GM23338 (cell line): Measurements from ENCODE around the gene GRIP2. TPM values are rescaled to one million over a fixed set of nuclear protein-coding genes. Genes with fewer than 3 reads are reported as not detected.

Experiments used
- ATAC-seq: fragments of 200-7000 bp; cut with Tn5 transposase; 3 replicates; pipeline ENCODE4 v1.9.1; 2020
- DNase-seq: peaks from one replicate; pipeline ENCODE4 v3.0.0-alpha.2; 2015; ENCODE audit warnings: low spot score
- H2AFZ ChIP-seq: fragments of 200-600 bp; sonication (generic); 2 replicates; pipeline ENCODE4 v1.8.0; 2016; ENCODE audit warnings: antibody characterized with exemption, mild to moderate bottlenecking, moderate library complexity
- H3F3A ChIP-seq: fragments of 200-600 bp; sonication (generic); replicated peaks from 2 replicates; pipeline ENCODE4 v1.8.0; 2017; ENCODE audit warnings: antibody characterized with exemption, mixed run types, low read depth
- H3K27ac ChIP-seq: fragments of 200-600 bp; sonication (generic); 2 replicates; pipeline ENCODE4 v1.6.1; 2016; ENCODE audit warnings: low read depth
- H3K27me3 ChIP-seq: fragments of 200-600 bp; sonication (generic); 2 replicates; pipeline ENCODE4 v1.8.0; 2016; ENCODE audit warnings: mild to moderate bottlenecking, mixed run types, moderate library complexity; ENCODE audit not compliant: insufficient read depth
- H3K36me3 ChIP-seq: fragments of 200-600 bp; sonication (generic); 2 replicates; pipeline ENCODE4 v1.8.0; 2016; ENCODE audit warnings: mild to moderate bottlenecking; ENCODE audit not compliant: insufficient read depth
- H3K4me1 ChIP-seq: fragments of 200-600 bp; sonication (generic); 2 replicates; pipeline ENCODE4 v1.8.0; 2016; ENCODE audit warnings: mild to moderate bottlenecking, moderate library complexity; ENCODE audit not compliant: insufficient read depth
- H3K4me2 ChIP-seq: fragments of 200-600 bp; sonication (generic); 2 replicates; pipeline ENCODE4 v1.7.1; 2017; ENCODE audit warnings: mixed run types
- H3K4me3 ChIP-seq: fragments of 200-600 bp; sonication (generic); 2 replicates; pipeline ENCODE4 v1.6.1; 2016; ENCODE audit warnings: mixed run types
- H3K79me2 ChIP-seq: fragments of 200-600 bp; sonication (generic); replicated peaks from 2 replicates; pipeline ENCODE4 v1.8.0; 2017; ENCODE audit warnings: mild to moderate bottlenecking; ENCODE audit not compliant: insufficient read depth
- H3K9me2 ChIP-seq: fragments of 200-600 bp; sonication (generic); 2 replicates; pipeline ENCODE4 v1.8.0; 2017; ENCODE audit not compliant: insufficient read depth
- H4K20me1 ChIP-seq: fragments of 200-600 bp; sonication (generic); replicated peaks from 2 replicates; pipeline ENCODE4 v1.8.0; 2017; ENCODE audit warnings: mild to moderate bottlenecking; ENCODE audit not compliant: insufficient read depth
- H3K27ac Mint-ChIP-seq: 2 replicates; pipeline ENCODE4 v1.8.0; 2020; ENCODE audit warnings: inconsistent platforms, mild to moderate bottlenecking, moderate library complexity, mixed read lengths
- H3K27me3 Mint-ChIP-seq: 3 replicates; pipeline ENCODE4 v1.8.0; 2022; ENCODE audit warnings: low read depth, mild to moderate bottlenecking, moderate library complexity, mixed read lengths, inconsistent platforms; ENCODE audit not compliant: insufficient read depth, poor library complexity
- H3K36me3 Mint-ChIP-seq: 3 replicates; pipeline ENCODE4 v1.8.0; 2021; ENCODE audit warnings: low read depth, mild to moderate bottlenecking, inconsistent platforms, moderate library complexity, mixed read lengths
- H3K4me1 Mint-ChIP-seq: 3 replicates; pipeline ENCODE4 v1.8.0; 2020; ENCODE audit warnings: mild to moderate bottlenecking, inconsistent platforms, mixed read lengths
- H3K4me3 Mint-ChIP-seq: 3 replicates; pipeline ENCODE4 v1.8.0; 2021; ENCODE audit warnings: moderate library complexity, mild to moderate bottlenecking, inconsistent platforms, mixed read lengths
- H3K9me3 Mint-ChIP-seq: 3 replicates; pipeline ENCODE4 v1.8.0; 2020; ENCODE audit warnings: moderate library complexity, mild to moderate bottlenecking, inconsistent platforms, mixed read lengths
- CREB1 ChIP-seq: fragments of 250-450 bp; sonication (Bioruptor Pico); IDR thresholded peaks from 2 replicates; pipeline ENCODE4 v1.5.0; 2020; ENCODE audit warnings: low read depth, mild to moderate bottlenecking, moderate library complexity
- EZH2phosphoT487 ChIP-seq: fragments of 200-600 bp; sonication (generic); IDR thresholded peaks from one replicate; pipeline ENCODE4 v1.8.1; 2018; ENCODE audit warnings: antibody characterized with exemption; ENCODE audit not compliant: unreplicated experiment
- NANOG ChIP-seq: IDR thresholded peaks from 2 replicates; pipeline ENCODE4 v1.6.1; 2016; ENCODE audit warnings: antibody characterized with exemption, borderline replicate concordance
- POLR2AphosphoS5 ChIP-seq: IDR thresholded peaks from 2 replicates; pipeline ENCODE4 v1.6.1; 2016; ENCODE audit warnings: antibody characterized with exemption, low read depth
- STAT1 ChIP-seq: IDR thresholded peaks from one replicate; pipeline ENCODE4 v1.6.1; 2016; ENCODE audit warnings: antibody characterized with exemption; ENCODE audit not compliant: unreplicated experiment
- ZNF114 ChIP-seq: fragments of 250-450 bp; sonication (Bioruptor Pico); IDR thresholded peaks from 2 replicates; pipeline ENCODE4 v1.5.0; 2020; ENCODE audit warnings: mild to moderate bottlenecking, moderate library complexity
- polyA plus RNA-seq: library from polyadenylated mRNA; unstranded; fragments of >200 nt; fragmentation: Nextera tagmentation; extraction: Ambion mirVana; gene quantifications from 2 replicates; pipeline ENCODE4 v1.2.1, GENCODE V29; 2016
- total RNA-seq: library from RNA; depleted of rRNA; stranded (reverse); fragments of >200 nt; shearing (Covaris generic); gene quantifications from 2 replicates; pipeline ENCODE4 v1.2.3, GENCODE V29; 2014
- TF ChIP-seq, protein P1 (sequence below): IDR thresholded peaks from one replicate; pipeline ENCODE4 v1.6.1; 2018; ENCODE audit warnings: antibody characterized with exemption; ENCODE audit not compliant: unreplicated experiment
- TF ChIP-seq, protein P2 (sequence below), 2 experiments: fragments of 200-600 bp in 1 of 2; sonication (generic) in 1 of 2; conservative IDR thresholded peaks; 2 replicates each; pipeline versions ENCODE4 v1.5.1 to v1.6.1; 2016 to 2017; ENCODE audit warnings: antibody characterized with exemption in 2 of 2, low read depth in 2 of 2, mild to moderate bottlenecking in 2 of 2, moderate library complexity in 1 of 2
- TF ChIP-seq, protein P3 (sequence below): IDR thresholded peaks from 2 replicates; pipeline ENCODE4 v1.6.1; 2016; ENCODE audit warnings: antibody characterized with exemption

The GRIP2 gene
- total and polyA plus RNA-seq, 2 experiments from 2014 or later: 3.6 to 5.8 TPM

DNA sequence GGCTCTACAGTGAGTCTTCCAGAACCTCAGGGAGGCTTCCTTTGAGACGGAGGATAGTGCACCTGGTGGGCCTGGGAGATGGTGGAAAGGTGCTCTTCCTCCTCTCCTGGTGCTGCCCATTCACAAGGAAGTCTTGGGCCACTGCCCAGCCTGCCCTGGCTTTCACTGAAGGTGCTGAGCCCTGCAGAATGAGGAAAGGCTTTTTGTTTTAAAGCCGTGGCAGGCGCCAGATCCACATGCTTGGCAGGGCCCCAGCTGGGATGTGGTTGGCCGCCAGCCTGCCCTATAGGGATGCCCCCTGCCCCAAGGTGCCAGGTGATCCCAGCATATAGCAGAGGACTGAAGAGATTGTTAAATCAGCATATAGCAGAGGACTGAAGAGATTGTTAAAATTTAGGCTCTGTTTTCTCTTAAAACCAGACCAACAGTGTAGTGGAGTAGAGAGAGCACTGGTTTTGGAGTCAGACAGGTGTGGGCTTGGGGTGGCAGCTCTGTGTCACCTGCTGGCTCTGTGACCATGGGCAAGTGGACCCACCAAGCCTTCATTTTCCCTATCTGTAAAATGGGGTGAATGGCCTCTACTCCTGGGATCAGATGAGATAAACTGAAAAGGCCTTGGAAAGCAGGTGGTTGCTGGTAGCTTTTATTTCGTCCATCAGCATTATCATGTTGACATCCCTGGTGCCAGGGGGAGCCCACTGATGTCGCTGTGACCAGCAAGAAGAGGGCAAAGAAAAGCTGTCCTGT, 84.4 kb downstream of the GRIP2 start (continued):
- TF ChIP-seq, protein P1, sequence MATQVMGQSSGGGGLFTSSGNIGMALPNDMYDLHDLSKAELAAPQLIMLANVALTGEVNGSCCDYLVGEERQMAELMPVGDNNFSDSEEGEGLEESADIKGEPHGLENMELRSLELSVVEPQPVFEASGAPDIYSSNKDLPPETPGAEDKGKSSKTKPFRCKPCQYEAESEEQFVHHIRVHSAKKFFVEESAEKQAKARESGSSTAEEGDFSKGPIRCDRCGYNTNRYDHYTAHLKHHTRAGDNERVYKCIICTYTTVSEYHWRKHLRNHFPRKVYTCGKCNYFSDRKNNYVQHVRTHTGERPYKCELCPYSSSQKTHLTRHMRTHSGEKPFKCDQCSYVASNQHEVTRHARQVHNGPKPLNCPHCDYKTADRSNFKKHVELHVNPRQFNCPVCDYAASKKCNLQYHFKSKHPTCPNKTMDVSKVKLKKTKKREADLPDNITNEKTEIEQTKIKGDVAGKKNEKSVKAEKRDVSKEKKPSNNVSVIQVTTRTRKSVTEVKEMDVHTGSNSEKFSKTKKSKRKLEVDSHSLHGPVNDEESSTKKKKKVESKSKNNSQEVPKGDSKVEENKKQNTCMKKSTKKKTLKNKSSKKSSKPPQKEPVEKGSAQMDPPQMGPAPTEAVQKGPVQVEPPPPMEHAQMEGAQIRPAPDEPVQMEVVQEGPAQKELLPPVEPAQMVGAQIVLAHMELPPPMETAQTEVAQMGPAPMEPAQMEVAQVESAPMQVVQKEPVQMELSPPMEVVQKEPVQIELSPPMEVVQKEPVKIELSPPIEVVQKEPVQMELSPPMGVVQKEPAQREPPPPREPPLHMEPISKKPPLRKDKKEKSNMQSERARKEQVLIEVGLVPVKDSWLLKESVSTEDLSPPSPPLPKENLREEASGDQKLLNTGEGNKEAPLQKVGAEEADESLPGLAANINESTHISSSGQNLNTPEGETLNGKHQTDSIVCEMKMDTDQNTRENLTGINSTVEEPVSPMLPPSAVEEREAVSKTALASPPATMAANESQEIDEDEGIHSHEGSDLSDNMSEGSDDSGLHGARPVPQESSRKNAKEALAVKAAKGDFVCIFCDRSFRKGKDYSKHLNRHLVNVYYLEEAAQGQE: no peak
- TF ChIP-seq CREB1 (CRISPR knock-in tag) (no peak), STAT1 (no peak), POLR2AphosphoS5 (no peak), EZH2phosphoT487 (no peak), ZNF114 (CRISPR knock-in tag) (no peak), NANOG (no peak)
- TF ChIP-seq, protein P2, sequence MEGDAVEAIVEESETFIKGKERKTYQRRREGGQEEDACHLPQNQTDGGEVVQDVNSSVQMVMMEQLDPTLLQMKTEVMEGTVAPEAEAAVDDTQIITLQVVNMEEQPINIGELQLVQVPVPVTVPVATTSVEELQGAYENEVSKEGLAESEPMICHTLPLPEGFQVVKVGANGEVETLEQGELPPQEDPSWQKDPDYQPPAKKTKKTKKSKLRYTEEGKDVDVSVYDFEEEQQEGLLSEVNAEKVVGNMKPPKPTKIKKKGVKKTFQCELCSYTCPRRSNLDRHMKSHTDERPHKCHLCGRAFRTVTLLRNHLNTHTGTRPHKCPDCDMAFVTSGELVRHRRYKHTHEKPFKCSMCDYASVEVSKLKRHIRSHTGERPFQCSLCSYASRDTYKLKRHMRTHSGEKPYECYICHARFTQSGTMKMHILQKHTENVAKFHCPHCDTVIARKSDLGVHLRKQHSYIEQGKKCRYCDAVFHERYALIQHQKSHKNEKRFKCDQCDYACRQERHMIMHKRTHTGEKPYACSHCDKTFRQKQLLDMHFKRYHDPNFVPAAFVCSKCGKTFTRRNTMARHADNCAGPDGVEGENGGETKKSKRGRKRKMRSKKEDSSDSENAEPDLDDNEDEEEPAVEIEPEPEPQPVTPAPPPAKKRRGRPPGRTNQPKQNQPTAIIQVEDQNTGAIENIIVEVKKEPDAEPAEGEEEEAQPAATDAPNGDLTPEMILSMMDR (conservative IDR thresholded peaks at IDR 0.05; ENCODE audit: low read depth in 2 of 2): no peak
- TF ChIP-seq, protein P3, sequence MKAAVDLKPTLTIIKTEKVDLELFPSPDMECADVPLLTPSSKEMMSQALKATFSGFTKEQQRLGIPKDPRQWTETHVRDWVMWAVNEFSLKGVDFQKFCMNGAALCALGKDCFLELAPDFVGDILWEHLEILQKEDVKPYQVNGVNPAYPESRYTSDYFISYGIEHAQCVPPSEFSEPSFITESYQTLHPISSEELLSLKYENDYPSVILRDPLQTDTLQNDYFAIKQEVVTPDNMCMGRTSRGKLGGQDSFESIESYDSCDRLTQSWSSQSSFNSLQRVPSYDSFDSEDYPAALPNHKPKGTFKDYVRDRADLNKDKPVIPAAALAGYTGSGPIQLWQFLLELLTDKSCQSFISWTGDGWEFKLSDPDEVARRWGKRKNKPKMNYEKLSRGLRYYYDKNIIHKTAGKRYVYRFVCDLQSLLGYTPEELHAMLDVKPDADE: no peak

DNA sequence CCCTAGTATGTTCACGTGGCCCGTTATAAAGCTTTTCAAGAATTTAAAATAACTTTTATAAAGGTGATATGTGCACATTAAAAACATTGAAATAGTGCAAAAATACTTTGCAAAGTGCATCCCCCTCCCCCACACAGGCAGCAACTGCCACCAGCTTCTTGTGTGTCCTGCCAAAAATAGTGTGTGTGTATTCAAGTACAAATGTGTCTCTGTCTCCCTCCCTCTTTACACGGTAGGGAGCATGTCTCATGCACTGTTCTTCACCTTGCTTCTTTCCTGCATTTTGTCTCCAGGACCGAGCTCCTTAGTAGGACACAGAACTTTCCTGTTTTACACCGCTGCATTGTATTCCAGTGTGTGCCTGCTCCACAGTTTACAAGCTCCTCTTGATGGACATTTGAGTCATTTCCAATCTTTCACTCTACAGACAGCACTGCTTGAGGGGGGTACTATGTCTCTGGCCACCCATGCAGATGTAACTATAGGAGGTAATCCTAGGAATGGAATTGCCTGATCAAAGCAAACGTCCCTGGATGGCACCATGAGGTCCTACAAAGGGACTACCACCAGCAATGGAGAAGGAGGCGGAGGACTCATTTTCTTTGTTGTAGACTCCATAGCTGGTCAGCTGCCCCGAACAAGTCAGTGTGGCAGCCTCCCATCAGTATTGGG, 85.4 kb downstream of the GRIP2 start:
- no peak overlapping the region for H2AFZ ChIP-seq
- peaks cover 18% of the 10 kb centered on the region; the same call in 1 of the 2 replicates for H4K20me1 ChIP-seq
- no peaks in the 10 kb centered on the region for H3K27me3 ChIP-seq
- 0 out of 2 replicates have a peak, but pooled peaks cover 5% of the 10 kb centered on the region for H3F3A ChIP-seq
- Mint-ChIP-seq H3K36me3 (peaks cover 52% of the 10 kb centered on the region), H3K27me3 (peaks cover 21% of the 10 kb centered on the region), H3K27ac (no peak overlapping the region), H3K9me3 (no peaks in the 10 kb centered on the region), H3K4me3 (no peak overlapping the region), H3K4me1 (peaks cover 13% of the 10 kb centered on the region)
- no peak overlapping the region for H3K4me3 ChIP-seq
- H3K36me3 ChIP-seq: peaks cover 49% of the 10 kb centered on the region
- no peak overlapping the region for H3K27ac ChIP-seq
- no peaks in the 10 kb centered on the region for H3K9me2 ChIP-seq
- no peak overlapping the region for H3K4me2 ChIP-seq
- ATAC-seq (no peak), DNase-seq (no peak)
- peaks cover 10% of the 10 kb centered on the region for H3K4me1 ChIP-seq
- TF ChIP-seq, protein P1: no peak
- no peak for TF ChIP-seq CREB1 (CRISPR knock-in tag)
- TF ChIP-seq, protein P2 (conservative IDR thresholded peaks at IDR 0.05; ENCODE audit: low read depth in 2 of 2): no peak
- no peak for TF ChIP-seq POLR2AphosphoS5
- H3K79me2 ChIP-seq: no peaks in the 10 kb centered on the region
